ENCODE measurements around the gene KNDC1.

DNA sequence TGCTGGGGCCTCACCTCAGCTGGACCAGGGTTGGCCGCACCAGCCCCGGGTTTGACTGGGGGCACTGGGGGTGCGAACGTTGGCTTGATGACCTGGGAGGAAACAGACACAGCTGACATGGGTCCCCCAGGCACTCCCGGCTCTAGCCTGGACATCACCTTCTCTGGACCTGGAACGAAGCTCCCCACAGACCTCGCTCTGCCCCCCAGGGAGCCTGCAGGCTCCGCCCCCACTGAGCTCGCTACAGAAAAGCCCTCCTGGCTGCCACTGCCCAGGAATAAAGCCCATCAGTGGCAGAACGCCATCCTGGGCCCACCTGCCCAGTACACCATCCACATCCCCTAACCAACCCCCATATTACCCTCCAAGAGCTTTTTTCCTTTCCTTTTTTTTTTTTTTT lies 103.7 kb downstream of the KNDC1 start:
- TF ChIP-seq RAD21 (conservative IDR thresholded peaks at IDR 0.05) (no peak), REST (IDR thresholded peaks at IDR 0.05; ENCODE audit: borderline replicate concordance) (no peak), CTCF (IDR thresholded peaks at IDR 0.05; ENCODE audit: poor library complexity, severe bottlenecking) (no peak), SMC3 (conservative IDR thresholded peaks at IDR 0.05; ENCODE audit: poor library complexity) (no peak), EZH2 (IDR thresholded peaks at IDR 0.05; ENCODE audit: borderline replicate concordance, insufficient read depth, low read length, poor library complexity, severe bottlenecking) (no peak), TAF1 (IDR thresholded peaks at IDR 0.05; ENCODE audit: low read depth) (no peak), POLR2AphosphoS5 (IDR thresholded peaks at IDR 0.05) (no peak)
